HepG2 (cell line): ENCODE results near the gene GNAZ. TPM values are rescaled to one million over a fixed set of nuclear protein-coding genes. Genes with fewer than 3 reads are reported as not detected.

Experiments
- ATRX ChIP-seq: sonication (generic); formaldehyde crosslinking; IDR thresholded peaks from 2 replicates; pipeline ENCODE4 v1.4.0; 2020; ENCODE audit warnings: missing genetic modification reagents, borderline replicate concordance
- CBFB ChIP-seq: sonication (generic); formaldehyde crosslinking; IDR thresholded peaks from 2 replicates; pipeline ENCODE4 v1.4.0; 2020; ENCODE audit warnings: missing genetic modification reagents
- CTCF ChIP-seq: sonication (generic); formaldehyde crosslinking; IDR thresholded peaks from 2 replicates; pipeline ENCODE4 v1.5.0; 2020; ENCODE audit warnings: mild to moderate bottlenecking, missing genetic modification reagents, moderate library complexity
- DRAP1 ChIP-seq: IDR thresholded peaks from 2 replicates; pipeline ENCODE4 v1.6.1; 2016; ENCODE audit warnings: missing genetic modification reagents, missing compliant biosample characterization
- ELK4 ChIP-seq: sonication (generic); formaldehyde crosslinking; IDR thresholded peaks from 2 replicates; pipeline ENCODE4 v1.9.0; 2021; ENCODE audit warnings: missing genetic modification reagents, borderline replicate concordance
- HES4 ChIP-seq: sonication (generic); formaldehyde crosslinking; IDR thresholded peaks from 2 replicates; pipeline ENCODE4 v1.9.0; 2021; ENCODE audit warnings: mild to moderate bottlenecking, missing genetic modification reagents, borderline replicate concordance
- POGZ ChIP-seq: sonication (generic); formaldehyde crosslinking; IDR thresholded peaks from 2 replicates; pipeline ENCODE4 v1.4.0; 2020; ENCODE audit warnings: mild to moderate bottlenecking, missing genetic modification reagents
- POLR2AphosphoS5 ChIP-seq: IDR thresholded peaks from 2 replicates; pipeline ENCODE4 v1.6.1; 2012; ENCODE audit warnings: low read depth, low read length
- RBM22 ChIP-seq: fragments of 200-400 bp; formaldehyde crosslinking; optimal IDR thresholded peaks from 2 replicates; pipeline ENCODE3; 2017; ENCODE audit warnings: mild to moderate bottlenecking, low read length, moderate library complexity
- SMC3 ChIP-seq: IDR thresholded peaks from 2 replicates; pipeline ENCODE4 v1.6.1; 2011; ENCODE audit warnings: low read length, improper control_type of control experiment
- SSRP1 ChIP-seq: IDR thresholded peaks from 2 replicates; pipeline ENCODE4 v1.6.1; 2016; ENCODE audit warnings: control low read depth
- ZNF136 ChIP-seq: sonication (generic); formaldehyde crosslinking; IDR thresholded peaks from 2 replicates; pipeline ENCODE4 v1.8.1; 2022; ENCODE audit warnings: low read depth, mild to moderate bottlenecking, moderate library complexity, missing genetic modification reagents
- ZNF513 ChIP-seq: sonication (generic); formaldehyde crosslinking; conservative IDR thresholded peaks from 2 replicates; pipeline ENCODE4 v1.5.0; 2020; ENCODE audit warnings: missing genetic modification reagents
- ZNF552 ChIP-seq: sonication (generic); formaldehyde crosslinking; IDR thresholded peaks from 2 replicates; pipeline ENCODE4 v1.9.0; 2022; ENCODE audit warnings: missing genetic modification reagents, mild to moderate bottlenecking, borderline replicate concordance
- ZNF710 ChIP-seq: sonication (generic); formaldehyde crosslinking; IDR thresholded peaks from 2 replicates; pipeline ENCODE4 v1.5.0; 2020; ENCODE audit warnings: mild to moderate bottlenecking, missing genetic modification reagents, borderline replicate concordance
- polyA plus RNA-seq, 8 experiments: library from polyadenylated mRNA; depleted of rRNA in 3 of 8; stranded (reverse) in 7 of 8; unstranded in 1 of 8; fragments of >200 nt; fragmentation: Illumina TruSeq in 4 of 8; extraction: Trizol in 4 of 8; gene quantifications; 2 replicates each; pipeline versions ENCODE4 v1.2.1 to v1.2.3, GENCODE V29; 2011 to 2016; ENCODE audit warnings: low read depth in 4 of 8, missing spikeins in 1 of 8, mixed read lengths in 1 of 8; ENCODE audit not compliant: insufficient read depth in 1 of 8
- total RNA-seq, 5 experiments: library from RNA; depleted of rRNA; stranded (reverse); fragments of >200 nt; fragmentation: Illumina TruSeq; extraction: Trizol; gene quantifications; 2 replicates each; pipeline ENCODE4 v1.2.3, GENCODE V29; 2016; ENCODE audit warnings: low read depth in 1 of 5
- TF ChIP-seq, protein P1 (sequence below): sonication (generic); formaldehyde crosslinking; IDR thresholded peaks from 2 replicates; pipeline ENCODE4 v1.5.0; 2020; ENCODE audit warnings: missing genetic modification reagents

The GNAZ gene
- total and polyA plus RNA-seq, 2 of the 13 experiments (the other 11 are each of a cell fraction or from before 2014, with no cell fraction given), result 11.4 to 22.3 TPM

- TF ChIP-seq, protein P1, sequence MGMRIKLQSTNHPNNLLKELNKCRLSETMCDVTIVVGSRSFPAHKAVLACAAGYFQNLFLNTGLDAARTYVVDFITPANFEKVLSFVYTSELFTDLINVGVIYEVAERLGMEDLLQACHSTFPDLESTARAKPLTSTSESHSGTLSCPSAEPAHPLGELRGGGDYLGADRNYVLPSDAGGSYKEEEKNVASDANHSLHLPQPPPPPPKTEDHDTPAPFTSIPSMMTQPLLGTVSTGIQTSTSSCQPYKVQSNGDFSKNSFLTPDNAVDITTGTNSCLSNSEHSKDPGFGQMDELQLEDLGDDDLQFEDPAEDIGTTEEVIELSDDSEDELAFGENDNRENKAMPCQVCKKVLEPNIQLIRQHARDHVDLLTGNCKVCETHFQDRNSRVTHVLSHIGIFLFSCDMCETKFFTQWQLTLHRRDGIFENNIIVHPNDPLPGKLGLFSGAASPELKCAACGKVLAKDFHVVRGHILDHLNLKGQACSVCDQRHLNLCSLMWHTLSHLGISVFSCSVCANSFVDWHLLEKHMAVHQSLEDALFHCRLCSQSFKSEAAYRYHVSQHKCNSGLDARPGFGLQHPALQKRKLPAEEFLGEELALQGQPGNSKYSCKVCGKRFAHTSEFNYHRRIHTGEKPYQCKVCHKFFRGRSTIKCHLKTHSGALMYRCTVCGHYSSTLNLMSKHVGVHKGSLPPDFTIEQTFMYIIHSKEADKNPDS (CRISPR knock-in tag), result peak; percentile 67; the same call in 1 of the 2 replicates
- no peak for TF ChIP-seq RBM22
- TF ChIP-seq ATRX (CRISPR knock-in tag), result no peak
- no peak for TF ChIP-seq ELK4
- TF ChIP-seq POGZ (CRISPR knock-in tag), result peak; percentile 85
- TF ChIP-seq ZNF513 (CRISPR knock-in tag), result no peak
- peak; percentile 96 for TF ChIP-seq CBFB (CRISPR knock-in tag)
- peak; percentile 19; the same call in 1 of the 2 replicates for TF ChIP-seq HES4
- TF ChIP-seq CTCF (CRISPR knock-in tag), result no peak; the same call in 1 of the 2 replicates
- TF ChIP-seq POLR2AphosphoS5, result no peak
- 0 out of 2 replicates have a peak, but pooled peaks have one; percentile 33 for TF ChIP-seq ZNF136 (CRISPR knock-in tag)
- peak; percentile 74; the same call in 1 of the 2 replicates for TF ChIP-seq DRAP1
- 0 out of 2 replicates have a peak, but pooled peaks have one; percentile 64 for TF ChIP-seq ZNF710 (CRISPR knock-in tag)
- no peak; the same call in 1 of the 2 replicates for TF ChIP-seq ZNF552 (CRISPR knock-in tag)
- TF ChIP-seq SSRP1, result peak; percentile 85; the same call in 1 of the 2 replicates
- peak; percentile 19; the same call in 1 of the 2 replicates for TF ChIP-seq SMC3
Observed at GRCh38 chr22:23075525-23076216, 5.4 kb downstream of the GNAZ start (continued).
